Spleen (tissue), 11 donors: ENCODE measurements around the gene FRAS1. TPM values are rescaled to one million over a fixed set of nuclear protein-coding genes. Genes with fewer than 3 reads are reported as not detected.

Source experiments
- DNase-seq: peaks from one replicate; pipeline ENCODE4 v3.0.0-alpha.2; 2020
- H3K27ac ChIP-seq, 8 donors: fragments of 200-600 bp; sonication (generic) in 7 of 8; 1 replicate in 4 of 8; 2 replicates in 4 of 8; pipeline versions ENCODE4 v1.5.0 to v1.8.0; 2016 to 2021; ENCODE audit warnings: inconsistent platforms in 4 of 8, mild to moderate bottlenecking in 4 of 8, moderate library complexity in 1 of 8
- H3K27me3 ChIP-seq, 7 donors: fragments of 200-600 bp; sonication (generic) in 6 of 7; replicated peaks in 1 of 7; 1 replicate in 4 of 7; 2 replicates in 3 of 7; pipeline versions ENCODE4 v1.5.0 to v1.8.0; 2016 to 2021; ENCODE audit warnings: inconsistent platforms in 3 of 7, mild to moderate bottlenecking in 1 of 7
- H3K36me3 ChIP-seq, 6 donors: fragments of 200-600 bp; sonication (generic) in 5 of 6; 1 replicate in 4 of 6; 2 replicates in 2 of 6; pipeline versions ENCODE4 v1.5.0 to v1.8.0; 2016 to 2021; ENCODE audit warnings: inconsistent platforms in 2 of 6
- H3K4me1 ChIP-seq, 6 donors: fragments of 200-600 bp; sonication (generic) in 5 of 6; 1 replicate in 3 of 6; 2 replicates in 3 of 6; pipeline versions ENCODE4 v1.5.0 to v1.8.0; 2016 to 2021; ENCODE audit warnings: inconsistent platforms in 3 of 6
- H3K4me3 ChIP-seq, 8 donors: fragments of 200-600 bp; sonication (generic) in 7 of 8; 1 replicate in 4 of 8; 2 replicates in 4 of 8; pipeline versions ENCODE4 v1.5.0 to v1.8.0; 2016 to 2021; ENCODE audit warnings: inconsistent platforms in 4 of 8, mild to moderate bottlenecking in 4 of 8, moderate library complexity in 2 of 8
- H3K9me3 ChIP-seq, 8 donors: fragments of 200-600 bp; sonication (generic) in 7 of 8; 1 replicate in 4 of 8; 2 replicates in 4 of 8; pipeline versions ENCODE4 v1.5.0 to v1.8.0; 2016 to 2021; ENCODE audit warnings: inconsistent platforms in 4 of 8
- CTCF ChIP-seq, 11 experiments: fragments of 200-600 bp in 7 of 11; fragments of 450-650 bp in 4 of 11; sonication (generic) in 4 of 11; IDR thresholded peaks in 8 of 11; conservative IDR thresholded peaks in 3 of 11; 1 replicate in 7 of 11; 2 replicates in 4 of 11; pipeline versions ENCODE4 v1.4.0 to v1.8.0; 2016 to 2021; ENCODE audit warnings: antibody characterized with exemption in 11 of 11, inconsistent platforms in 4 of 11, mild to moderate bottlenecking in 1 of 11
- POLR2A ChIP-seq, 3 donors: fragments of 450-650 bp; IDR thresholded peaks; one replicate each; pipeline ENCODE4 v1.5.1; 2017; ENCODE audit warnings: antibody characterized with exemption in 3 of 3, mild to moderate bottlenecking in 1 of 3
- POLR2AphosphoS5 ChIP-seq, 3 donors: sonication (generic); formaldehyde crosslinking; IDR thresholded peaks; one replicate each; pipeline ENCODE4 v1.5.1; 2017; ENCODE audit warnings: antibody characterized with exemption in 3 of 3
- WGBS, 5 donors: extraction: QIAGEN DNeasy Blood & Tissue Kit in 3 of 5; methylation state at CpG; one replicate each; pipeline versions ENCODE4 v1.1.5 to v1.1.7; 2013 to 2018; 5-methylcytosine and 5-hydroxymethylcytosine counted together
- intact Hi-C: fragments of 100-400 bp; cut with DNase I; formaldehyde crosslinking; loops from one replicate; pipeline ENCODE4 v1.15.0; 2023; ENCODE audit warnings: low total_unique reads
- polyA plus RNA-seq, 3 donors: library from polyadenylated mRNA; stranded (reverse); fragments of 200-250 nt; gene quantifications; one replicate each; pipeline ENCODE4 v1.2.1, GENCODE V29; 2013
- total RNA-seq, 7 donors: library from RNA; depleted of rRNA in 3 of 7; stranded (reverse); fragments of >200 nt in 3 of 7; fragmentation: NEBNext Ultra II Directional in 4 of 7; extraction: Animal tissue kit (Norgen Biotek cat#: 25700) in 4 of 7; gene quantifications; one replicate each; pipeline versions ENCODE4 v1.1.0 to v1.2.1, GENCODE V29; 2016 to 2021
- donor health status: healthy with polysubstance abuse.
- donor health status: DM: no; HTN: no; CAD: no; lungs with moderate emphysema.
- donor health status: DM: no; HTN: no; CAD: no.
- donor health status: Bipolar disorder and iron deficiency.
- donor health status: healthy.
- donor health status: DM: no; HTN: no; CAD: no.
- donor health status: DM: yes; HTN: yes; CAD: no.

The FRAS1 gene
- total and polyA plus RNA-seq, 10 donors = 0.10 to 3.0 (median 1.3) TPM

- WGBS, 5 donors = 86 to 94% (median 90%) methylated on average over 3 of the region's 3 CpGs
- Histone ChIP-seq H3K4me1 (no peaks in the 10 kb centered on the region), H3K9me3 (no peaks in the 10 kb centered on the region), H3K36me3 (no peaks in the 10 kb centered on the region), H3K4me3 (no peak overlapping the region), H3K27me3 (peaks cover 0 to 6% (median 0%) of the 10 kb centered on the region in 7 donors), H3K27ac (no peak overlapping the region)
- intact Hi-C loops = no loop called here
- TF ChIP-seq POLR2AphosphoS5 (IDR thresholded peaks at IDR 0.05) (no peak), CTCF (IDR thresholded peaks at IDR 0.05 in 8 of 11, conservative IDR thresholded peaks at IDR 0.05 in 3 of 11) (no peak), POLR2A (IDR thresholded peaks at IDR 0.05) (no peak)
- DNase-seq = no peak
Observed at GRCh38 chr4:78355306-78355705, 298.2 kb downstream of the FRAS1 start.

- intact Hi-C loops = no loop called here
- H3K27me3 ChIP-seq = peaks cover 0 to 6% (median 0%) of the 10 kb centered on the region in 7 donors
- H3K4me3 ChIP-seq = no peak overlapping the region
- DNase-seq = no peak
- H3K9me3 ChIP-seq = no peaks in the 10 kb centered on the region
- TF ChIP-seq POLR2A (IDR thresholded peaks at IDR 0.05) (no peak), CTCF (IDR thresholded peaks at IDR 0.05 in 8 of 11, conservative IDR thresholded peaks at IDR 0.05 in 3 of 11) (no peak), POLR2AphosphoS5 (IDR thresholded peaks at IDR 0.05) (no peak)
- no peaks in the 10 kb centered on the region for H3K36me3 ChIP-seq
- 67 to 86% (median 74%) methylated on average over 2 of the region's 2 CpGs for WGBS, 5 donors
- no peak overlapping the region for H3K27ac ChIP-seq
- H3K4me1 ChIP-seq = no peaks in the 10 kb centered on the region
Observed at GRCh38 chr4:78356251-78356786, 299.2 kb downstream of the FRAS1 start.

- no peak for DNase-seq
- Histone ChIP-seq H3K9me3 (no peaks in the 10 kb centered on the region), H3K4me3 (no peak overlapping the region), H3K27me3 (peaks cover 0 to 6% (median 0%) of the 10 kb centered on the region in 7 donors), H3K4me1 (no peaks in the 10 kb centered on the region), H3K36me3 (no peaks in the 10 kb centered on the region), H3K27ac (no peak overlapping the region)
- intact Hi-C loops = no loop called here
- no peak for TF ChIP-seq POLR2A (IDR thresholded peaks at IDR 0.05)
- TF ChIP-seq CTCF (IDR thresholded peaks at IDR 0.05 in 8 of 11, conservative IDR thresholded peaks at IDR 0.05 in 3 of 11) = no peak
- TF ChIP-seq POLR2AphosphoS5 (IDR thresholded peaks at IDR 0.05) = no peak
- WGBS, 5 donors = 50 to 72% (median 55%) methylated on average over 1 of the region's 1 CpG
Observed at GRCh38 chr4:78357122-78357521, 300.0 kb downstream of the FRAS1 start.

GRCh38 chr4:78360466-78360865, 303.3 kb downstream of the FRAS1 start:
- Histone ChIP-seq H3K4me3 (no peak overlapping the region), H3K36me3 (no peaks in the 10 kb centered on the region), H3K4me1 (no peaks in the 10 kb centered on the region), H3K27me3 (peaks cover 0 to 6% (median 0%) of the 10 kb centered on the region in 7 donors), H3K27ac (no peak overlapping the region), H3K9me3 (no peaks in the 10 kb centered on the region)
- DNase-seq = no peak
- 70 to 76% (median 72%) methylated on average over 3 of the region's 3 CpGs for WGBS, 5 donors
- TF ChIP-seq POLR2A (IDR thresholded peaks at IDR 0.05) (no peak), POLR2AphosphoS5 (IDR thresholded peaks at IDR 0.05) (no peak), CTCF (IDR thresholded peaks at IDR 0.05 in 8 of 11, conservative IDR thresholded peaks at IDR 0.05 in 3 of 11) (no peak)
- intact Hi-C loops = no loop called here
